ENCODE measurements around the gene BCL2L12.

The BCL2L12 gene

GRCh38 chr19:49658139-49658517 lies 7.6 kb upstream of the BCL2L12 start:
- Histone ChIP-seq H3K27me3 (ENCODE audit: insufficient read depth, low read length, poor library complexity) (no peaks in the 10 kb centered on the region), H3K4me2 (ENCODE audit: insufficient read depth, low read length) (no peak overlapping the region), H3K27ac (ENCODE audit: low read length) (no peak overlapping the region), H3K9me3 (ENCODE audit: insufficient read depth, low read length, severe bottlenecking) (no peaks in the 10 kb centered on the region), H3K79me2 (ENCODE audit: insufficient read depth, low read length) (peaks cover 12% of the 10 kb centered on the region), H3K9ac (ENCODE audit: low read depth, low read length) (no peak overlapping the region), H3K36me3 (ENCODE audit: insufficient read depth, low read length) (peaks cover 98% of the 10 kb centered on the region), H3K4me1 (ENCODE audit: insufficient read depth, low read length) (peaks cover 7% of the 10 kb centered on the region), H2AFZ (ENCODE audit: low read depth, low read length) (no peak overlapping the region), H3K4me3 (ENCODE audit: low read depth in 1 of 2, low read length in 2 of 2) (no peak overlapping the region), H4K20me1 (ENCODE audit: insufficient read depth, low read length) (peaks cover 52% of the 10 kb centered on the region)
- DNase-seq (no peak), ATAC-seq (ENCODE audit: insufficient read depth, low read depth) (no peak)
- TF ChIP-seq CTCF (IDR thresholded peaks at IDR 0.05; ENCODE audit: borderline replicate concordance, extremely low read depth, low read length, poor library complexity, severe bottlenecking) (no peak), EZH2 (IDR thresholded peaks at IDR 0.05; ENCODE audit: borderline replicate concordance, low read depth, low read length, severe bottlenecking) (no peak)

DNA sequence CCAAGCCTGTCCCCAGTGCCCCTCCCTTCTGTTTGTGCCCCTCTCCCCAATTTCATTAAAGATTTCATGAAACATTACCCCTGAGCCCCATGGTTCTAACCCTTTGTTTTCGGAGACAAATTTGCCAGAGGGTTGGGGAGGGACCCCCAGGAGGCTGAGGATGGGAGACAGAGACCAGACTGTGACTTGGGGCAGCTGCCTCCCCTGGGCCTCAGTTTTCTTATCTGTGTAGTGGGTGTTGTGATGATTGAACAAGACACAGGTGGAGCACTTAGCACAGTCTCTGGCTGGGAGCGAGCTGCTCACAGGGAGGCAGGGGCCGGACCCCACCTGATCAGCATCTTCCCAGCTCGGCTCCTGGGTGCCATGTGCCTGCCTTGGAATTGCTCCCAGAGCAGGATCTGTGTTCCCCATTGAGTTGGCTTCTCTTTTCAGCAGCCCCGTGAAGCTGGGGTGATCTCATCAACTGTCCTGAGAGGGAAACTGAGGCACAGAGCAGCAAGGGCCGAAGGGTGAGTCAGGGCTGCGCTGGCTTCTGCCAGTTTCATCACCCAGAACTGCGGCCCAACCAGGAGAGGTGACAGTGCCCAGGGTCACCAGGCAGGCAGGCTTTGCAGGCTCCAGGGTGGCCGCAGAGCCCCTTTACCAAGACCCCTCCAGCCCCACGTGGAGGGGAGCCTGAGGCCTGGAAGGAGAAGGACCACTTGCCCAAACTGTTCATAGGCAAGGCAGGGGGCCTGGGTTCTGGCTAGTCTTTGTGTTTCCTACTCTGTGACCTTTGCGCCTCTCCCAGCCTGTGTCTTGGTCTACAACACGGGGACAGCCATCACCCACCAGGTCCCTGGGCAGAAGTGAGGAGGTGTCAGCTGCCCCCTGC lies 6.9 kb upstream of the BCL2L12 start:
- no peak overlapping the region for H3K4me2 ChIP-seq (ENCODE audit: insufficient read depth, low read length)
- no peak overlapping the region for H3K9ac ChIP-seq (ENCODE audit: low read depth, low read length)
- H3K36me3 ChIP-seq (ENCODE audit: insufficient read depth, low read length), result peaks cover 95% of the 10 kb centered on the region
- H3K4me3 ChIP-seq (ENCODE audit: low read depth in 1 of 2, low read length in 2 of 2), result no peak overlapping the region
- ATAC-seq (ENCODE audit: insufficient read depth, low read depth), result no peak
- no peaks in the 10 kb centered on the region for H3K27me3 ChIP-seq (ENCODE audit: insufficient read depth, low read length, poor library complexity)
- TF ChIP-seq EZH2 (IDR thresholded peaks at IDR 0.05; ENCODE audit: borderline replicate concordance, low read depth, low read length, severe bottlenecking) (no peak), CTCF (IDR thresholded peaks at IDR 0.05; ENCODE audit: borderline replicate concordance, extremely low read depth, low read length, poor library complexity, severe bottlenecking) (no peak)
- H3K27ac ChIP-seq (ENCODE audit: low read length), result no peak overlapping the region
- H3K4me1 ChIP-seq (ENCODE audit: insufficient read depth, low read length), result peaks cover 14% of the 10 kb centered on the region
- no peaks in the 10 kb centered on the region for H3K9me3 ChIP-seq (ENCODE audit: insufficient read depth, low read length, severe bottlenecking)
- peaks cover 48% of the 10 kb centered on the region for H4K20me1 ChIP-seq (ENCODE audit: insufficient read depth, low read length)
- no peak for DNase-seq
- peaks cover 18% of the 10 kb centered on the region for H3K79me2 ChIP-seq (ENCODE audit: insufficient read depth, low read length)
- no peak overlapping the region for H2AFZ ChIP-seq (ENCODE audit: low read depth, low read length)

DNA sequence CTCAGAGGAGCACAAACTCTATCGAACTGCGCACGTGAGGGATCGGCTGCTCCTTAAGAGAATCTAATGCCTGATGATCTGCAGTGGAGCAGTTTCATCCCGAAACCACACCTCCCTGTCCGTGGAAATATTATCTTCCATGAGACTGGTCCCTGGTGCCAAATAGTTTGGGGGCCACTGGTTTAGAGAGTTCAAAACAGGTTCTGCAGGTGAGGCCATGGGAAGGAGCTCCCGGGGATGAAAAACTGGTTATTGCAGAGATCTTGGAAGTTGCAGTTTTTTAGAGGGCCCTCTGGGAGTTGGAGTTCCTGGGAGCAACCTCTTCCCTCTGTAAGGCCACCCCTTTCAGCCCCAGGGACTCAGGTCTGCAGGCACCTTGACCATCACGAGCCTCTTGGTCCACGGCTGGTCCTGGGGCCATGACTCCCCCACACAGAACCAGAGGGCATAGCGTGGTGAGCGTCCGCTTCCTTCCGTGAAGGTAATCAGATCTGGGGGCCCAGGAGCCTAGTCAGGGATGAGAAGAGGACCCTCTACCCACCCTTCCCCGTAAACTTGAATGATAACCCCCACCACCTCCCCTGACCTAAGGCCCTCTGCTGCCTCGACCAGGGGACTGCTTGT lies 5.3 kb upstream of the BCL2L12 start:
- Histone ChIP-seq H4K20me1 (ENCODE audit: insufficient read depth, low read length) (peaks cover 56% of the 10 kb centered on the region), H3K27me3 (ENCODE audit: insufficient read depth, low read length, poor library complexity) (no peaks in the 10 kb centered on the region), H3K9me3 (ENCODE audit: insufficient read depth, low read length, severe bottlenecking) (no peaks in the 10 kb centered on the region), H2AFZ (ENCODE audit: low read depth, low read length) (no peak overlapping the region), H3K4me2 (ENCODE audit: insufficient read depth, low read length) (no peak overlapping the region), H3K4me1 (ENCODE audit: insufficient read depth, low read length) (peaks cover 19% of the 10 kb centered on the region), H3K9ac (ENCODE audit: low read depth, low read length) (no peak overlapping the region), H3K27ac (ENCODE audit: low read length) (no peak overlapping the region), H3K36me3 (ENCODE audit: insufficient read depth, low read length) (peaks cover 79% of the 10 kb centered on the region), H3K4me3 (ENCODE audit: low read depth in 1 of 2, low read length in 2 of 2) (no peak overlapping the region), H3K79me2 (ENCODE audit: insufficient read depth, low read length) (peaks cover 34% of the 10 kb centered on the region)
- DNase-seq (no peak), ATAC-seq (ENCODE audit: insufficient read depth, low read depth) (no peak)
- TF ChIP-seq EZH2 (IDR thresholded peaks at IDR 0.05; ENCODE audit: borderline replicate concordance, low read depth, low read length, severe bottlenecking) (no peak), CTCF (IDR thresholded peaks at IDR 0.05; ENCODE audit: borderline replicate concordance, extremely low read depth, low read length, poor library complexity, severe bottlenecking) (no peak)

All from DND-41 (cell line).